ENCODE measurements around the gene GCNA. TPM values are rescaled to one million over a fixed set of nuclear protein-coding genes. Genes with fewer than 3 reads are reported as not detected.
A peak's percentile ranks its signal among the peaks of the same experiment; 100 is the strongest.

The GCNA gene
- total and polyA plus RNA-seq, 10 of the 15 experiments (the other 5 are each of a cell fraction or from before 2014, with no cell fraction given), result 0.37 to 1.6 (median 0.90) TPM

- TF ChIP-seq USF2 (IDR thresholded peaks at IDR 0.05; ENCODE audit: borderline replicate concordance, low read depth, low read length), result no peak
- TF ChIP-seq GABPA (IDR thresholded peaks at IDR 0.05; ENCODE audit: low read depth), result no peak
- TF ChIP-seq CEBPZ (IDR thresholded peaks at IDR 0.05; ENCODE audit: low read depth, low read length), result no peak
- no peak for TF ChIP-seq ZNF274 (IDR thresholded peaks at IDR 0.05; ENCODE audit: insufficient read depth, insufficient read length)
- peak in 1 of 2 experiments; percentile 32; a peak in 2 of 4 replicates for TF ChIP-seq BHLHE40 (IDR thresholded peaks at IDR 0.05; ENCODE audit: borderline replicate concordance in 1 of 2, low read depth in 2 of 2, low read length in 1 of 2)
- TF ChIP-seq POLR2AphosphoS5 (IDR thresholded peaks at IDR 0.05; ENCODE audit: low read length), result 0 out of 2 replicates have a peak, but pooled peaks have one; percentile 13
- TF ChIP-seq ZBED1 (IDR thresholded peaks at IDR 0.05; ENCODE audit: borderline replicate concordance), result no peak
- TF ChIP-seq NR2C1 (IDR thresholded peaks at IDR 0.05), result no peak
- no peak for TF ChIP-seq ZBTB11 (CRISPR knock-in tag; IDR thresholded peaks at IDR 0.05)
- no peak for TF ChIP-seq MYB (IDR thresholded peaks at IDR 0.05; ENCODE audit: borderline replicate concordance, low read depth, low read length)
- no peak for TF ChIP-seq ZNF24 (IDR thresholded peaks at IDR 0.05)
- TF ChIP-seq STAT1 (conservative IDR thresholded peaks at IDR 0.05), result no peak
- no peak for TF ChIP-seq MTA3 (IDR thresholded peaks at IDR 0.05; ENCODE audit: borderline replicate concordance, low read length)
- TF ChIP-seq TCF3 (IDR thresholded peaks at IDR 0.05; ENCODE audit: borderline replicate concordance, insufficient read depth, low read depth, low read length), result no peak
- TF ChIP-seq SMARCA5 (IDR thresholded peaks at IDR 0.05), result no peak
- TF ChIP-seq HDAC2 (IDR thresholded peaks at IDR 0.05), result no peak
- TF ChIP-seq SUZ12 (IDR thresholded peaks at IDR 0.05; ENCODE audit: unreplicated experiment), result no peak
- TF ChIP-seq SP1 (IDR thresholded peaks at IDR 0.05; ENCODE audit: low read depth, low read length), result no peak
- no peak for TF ChIP-seq ZBTB4 (CRISPR knock-in tag; IDR thresholded peaks at IDR 0.05)
These were observed 38.7 kb downstream of the GCNA start (continued) for GRCh38 chrX:71616672-71617529.
